ENCODE results near the gene PRDM16. TPM values are rescaled to one million over a fixed set of nuclear protein-coding genes. Genes with fewer than 3 reads are reported as not detected.

Gene PRDM16
- total RNA-seq, 1 experiment from 2014 or later, result 6.1 TPM

- no peak for TF ChIP-seq EZH2 (IDR thresholded peaks at IDR 0.05)
- no peak for TF ChIP-seq MAX (IDR thresholded peaks at IDR 0.05)
- no peak for TF ChIP-seq CEBPB (IDR thresholded peaks at IDR 0.05; ENCODE audit: low read depth)
- no peak for TF ChIP-seq ATF3 (IDR thresholded peaks at IDR 0.05)
- TF ChIP-seq ZNF274 (IDR thresholded peaks at IDR 0.05; ENCODE audit: low read depth, low read length), result no peak
- no peak for TF ChIP-seq CBX3 (IDR thresholded peaks at IDR 0.05; ENCODE audit: low read depth)
- no peak for TF ChIP-seq SP1 (IDR thresholded peaks at IDR 0.05; ENCODE audit: low read depth)
- no peak for TF ChIP-seq EZH2phosphoT487 (IDR thresholded peaks at IDR 0.05; ENCODE audit: borderline replicate concordance)
- no peak for TF ChIP-seq RAD21 (IDR thresholded peaks at IDR 0.05; ENCODE audit: low read depth)
- Histone ChIP-seq H3K27me3 (ENCODE audit: insufficient read depth, low read length) (no peaks in the 10 kb centered on the region), H3K9me2 (ENCODE audit: insufficient read depth) (no peaks in the 10 kb centered on the region), H3K4me3 (replicated peaks in 1 of 2; ENCODE audit: low read depth in 1 of 2, low read length in 2 of 2) (no peak overlapping the region), H2AFZ (ENCODE audit: low read depth, low read length, poor library complexity, severe bottlenecking) (no peak overlapping the region), H3K9ac (ENCODE audit: low read length) (no peak overlapping the region), H3K9me3 (ENCODE audit: control insufficient read depth in 1 of 2, insufficient read depth in 1 of 2, low read depth in 1 of 2, low read length in 2 of 2) (no peaks in the 10 kb centered on the region), H3K4me1 (ENCODE audit: control insufficient read depth in 1 of 2, insufficient read depth in 2 of 2, low read length in 2 of 2) (no peaks in the 10 kb centered on the region), H4K20me1 (ENCODE audit: insufficient read depth) (no peaks in the 10 kb centered on the region), H3K36me3 (ENCODE audit: control insufficient read depth in 1 of 2, insufficient read depth in 2 of 2, low read length in 2 of 2) (no peaks in the 10 kb centered on the region), H3K4me2 (ENCODE audit: low read length) (no peak overlapping the region), H3K27ac (ENCODE audit: low read depth, low read length) (no peak overlapping the region), H3K79me2 (ENCODE audit: insufficient read depth, low read length) (no peaks in the 10 kb centered on the region)
- DNase-seq (ENCODE audit: low read depth, low spot score) (no peak), ATAC-seq (no peak)
- intact Hi-C loops (cut with micrococcal nuclease), result no loop called here
- ChIA-PET RAD21 (ENCODE audit: low non-redundant PET in 1 of 2, low total read pairs in 2 of 2, uncharacterized antibody in 2 of 2, unreplicated experiment in 2 of 2) (no interaction called here), CTCF (no interaction called here), POLR2A (no interaction called here)
- no TSS peak for BruUV-seq (replicated peaks)
Observed at GRCh38 chr1:3352299-3352951, 283.4 kb downstream of the PRDM16 start.

GRCh38 chr1:3352952-3353331 is 283.9 kb downstream of the PRDM16 start:
- no peaks in the 10 kb centered on the region for H4K20me1 ChIP-seq (ENCODE audit: insufficient read depth)
- BruUV-seq (replicated peaks), result no TSS peak
- no peaks in the 10 kb centered on the region for H3K27me3 ChIP-seq (ENCODE audit: insufficient read depth, low read length)
- no peak overlapping the region for H3K9ac ChIP-seq (ENCODE audit: low read length)
- H3K9me2 ChIP-seq (ENCODE audit: insufficient read depth), result no peaks in the 10 kb centered on the region
- no peaks in the 10 kb centered on the region for H3K9me3 ChIP-seq (ENCODE audit: control insufficient read depth in 1 of 2, insufficient read depth in 1 of 2, low read depth in 1 of 2, low read length in 2 of 2)
- no peaks in the 10 kb centered on the region for H3K36me3 ChIP-seq (ENCODE audit: control insufficient read depth in 1 of 2, insufficient read depth in 2 of 2, low read length in 2 of 2)
- no peak overlapping the region for H3K4me2 ChIP-seq (ENCODE audit: low read length)
- ATAC-seq (no peak), DNase-seq (ENCODE audit: low read depth, low spot score) (no peak)
- intact Hi-C loops (cut with micrococcal nuclease), result no loop called here
- ChIA-PET CTCF (no interaction called here), POLR2A (no interaction called here), RAD21 (ENCODE audit: low non-redundant PET in 1 of 2, low total read pairs in 2 of 2, uncharacterized antibody in 2 of 2, unreplicated experiment in 2 of 2) (no interaction called here)
- H3K4me3 ChIP-seq (replicated peaks in 1 of 2; ENCODE audit: low read depth in 1 of 2, low read length in 2 of 2), result no peak overlapping the region
- no peak overlapping the region for H2AFZ ChIP-seq (ENCODE audit: low read depth, low read length, poor library complexity, severe bottlenecking)
- no peaks in the 10 kb centered on the region for H3K4me1 ChIP-seq (ENCODE audit: control insufficient read depth in 1 of 2, insufficient read depth in 2 of 2, low read length in 2 of 2)
- H3K27ac ChIP-seq (ENCODE audit: low read depth, low read length), result no peak overlapping the region
- no peaks in the 10 kb centered on the region for H3K79me2 ChIP-seq (ENCODE audit: insufficient read depth, low read length)
- TF ChIP-seq ZFX (IDR thresholded peaks at IDR 0.05) (no peak), EZH2phosphoT487 (IDR thresholded peaks at IDR 0.05; ENCODE audit: borderline replicate concordance) (no peak), TCF7L2 (IDR thresholded peaks at IDR 0.05; ENCODE audit: borderline replicate concordance, extremely low read depth, insufficient read depth, insufficient read length) (no peak), CEBPB (IDR thresholded peaks at IDR 0.05; ENCODE audit: low read depth) (no peak), EGR1 (IDR thresholded peaks at IDR 0.05; ENCODE audit: low read depth) (no peak), SIN3A (IDR thresholded peaks at IDR 0.05; ENCODE audit: low read depth) (no peak), REST (IDR thresholded peaks at IDR 0.05; ENCODE audit: low read depth) (no peak), SP1 (IDR thresholded peaks at IDR 0.05; ENCODE audit: low read depth) (no peak), ELF1 (IDR thresholded peaks at IDR 0.05; ENCODE audit: borderline replicate concordance, low read depth) (no peak), MAX (IDR thresholded peaks at IDR 0.05) (no peak), RAD21 (IDR thresholded peaks at IDR 0.05; ENCODE audit: low read depth) (no peak), ZNF274 (IDR thresholded peaks at IDR 0.05; ENCODE audit: low read depth, low read length) (no peak), CBX3 (IDR thresholded peaks at IDR 0.05; ENCODE audit: low read depth) (no peak), ATF3 (IDR thresholded peaks at IDR 0.05) (no peak), POLR2A (IDR thresholded peaks at IDR 0.05; ENCODE audit: borderline replicate concordance, extremely low read depth, insufficient read depth, insufficient read length) (no peak), SRF (IDR thresholded peaks at IDR 0.05; ENCODE audit: low read depth) (no peak)
